Measurements from ENCODE around the gene VNN1. TPM values are rescaled to one million over a fixed set of nuclear protein-coding genes. Genes with fewer than 3 reads are reported as not detected.

Gene VNN1
- total RNA-seq (1 to 10 TPM in 2 of 5 experiments, under 1 TPM in 1, not detected in 2; 0.11 to 8.4 (median 1.1) TPM), polyA plus RNA-seq (not detected), total RNA-seq (0.40 reads per million)

DNA sequence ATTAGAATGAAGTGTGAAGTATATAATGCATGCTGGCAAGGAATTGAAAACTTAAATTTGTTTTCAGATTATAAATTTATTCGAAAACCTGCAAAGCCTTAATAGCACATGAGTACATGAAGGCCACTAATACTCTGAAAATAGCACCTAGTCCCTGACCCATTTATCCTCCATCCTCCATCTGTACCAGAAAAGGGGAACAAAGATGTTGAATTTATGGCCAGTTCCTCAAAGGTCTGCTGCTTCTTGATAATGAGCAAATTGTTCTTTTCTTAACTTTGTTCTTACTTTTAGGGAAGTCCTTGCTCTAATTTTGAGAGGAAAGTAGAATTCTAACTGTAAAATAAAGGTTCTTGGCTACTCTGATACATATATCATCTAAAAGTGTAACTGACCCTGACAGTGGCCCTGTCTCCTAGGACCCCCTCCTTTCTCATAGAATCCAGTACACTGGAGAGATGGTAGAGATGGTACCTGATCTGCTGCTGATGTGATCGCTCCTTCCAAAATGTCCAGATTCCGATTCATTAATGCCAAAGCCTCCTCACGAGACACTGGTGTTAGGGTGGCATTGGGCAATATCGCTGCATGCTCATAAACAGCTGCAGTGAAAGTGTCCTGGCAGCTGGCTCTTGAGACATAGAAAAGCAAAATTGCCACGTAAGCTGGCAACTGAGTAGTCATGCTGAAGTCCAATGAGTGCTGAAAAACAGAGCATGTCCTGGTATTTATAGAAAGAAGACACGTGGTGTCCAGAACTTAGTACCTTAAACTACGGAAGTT is at the start of gene VNN1:
Gene VNN1, minus strand, starts transcription at position 704 of the 783 bp plus-strand sequence. Its CDS starts 20 bp downstream, at position 684.
- Histone ChIP-seq H3K4me3 (ENCODE audit: low read length) (no peak within 1 kb of the TSS), H3K4me1 (ENCODE audit: control insufficient read depth in 2 of 2, insufficient read depth in 2 of 2, low read length in 2 of 2) (no peaks in the 10 kb centered on the region), H3K36me3 (ENCODE audit: control insufficient read depth in 2 of 3, insufficient read depth in 3 of 3, low read length in 3 of 3) (no peaks in the 10 kb centered on the region), H3K27me3 (ENCODE audit: control insufficient read depth in 2 of 2, insufficient read depth in 2 of 2, low read length in 2 of 2) (no peaks in the 10 kb centered on the region), H3K27ac (ENCODE audit: low read depth, low read length) (no peak within 1 kb of the TSS), H3K9me3 (ENCODE audit: control insufficient read depth in 2 of 3, low read length in 3 of 3) (no peaks in the 10 kb centered on the region)
- Mint-ChIP-seq H3K9me3 (peaks cover 0 to 5% (median 0%) of the 10 kb centered on the region in 11 donors), H3K27me3 (peaks cover 10 to 35% (median 27%) of the 10 kb centered on the region in 5 donors), H3K4me1 (peaks cover 0 to 4% (median 0%) of the 10 kb centered on the region in 7 donors), H3K4me3 (no peak within 1 kb of the TSS), H3K36me3 (no peaks in the 10 kb centered on the region), H3K27ac (no peak within 1 kb of the TSS)
- DNase-seq (no peak), ATAC-seq (peak; percentile 81)
- intact Hi-C loops (cut with micrococcal nuclease) = no loop called here
- ChIA-PET POLR2A (no interaction called here), CTCF (no interaction called here)

DNA sequence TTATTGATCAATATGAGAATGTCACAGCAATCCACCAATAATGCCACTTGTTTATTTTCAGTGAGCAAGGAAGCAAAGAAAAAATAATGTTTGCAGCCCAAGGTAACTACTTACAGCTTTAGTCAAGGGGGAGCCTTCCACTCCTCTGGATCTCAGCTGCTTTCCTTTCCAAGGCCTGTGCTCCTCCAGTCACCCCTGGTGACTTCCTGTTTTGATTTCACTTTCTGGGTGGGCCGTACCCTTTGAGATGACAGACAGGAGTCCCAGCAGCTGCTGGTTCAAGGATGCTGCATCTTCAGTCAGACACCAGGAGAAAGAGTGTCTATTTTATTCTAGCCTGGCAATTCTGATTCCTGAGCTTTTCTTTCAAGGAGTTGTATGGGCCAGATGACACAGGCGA is 49.4 kb upstream of the VNN1 start:
- Histone ChIP-seq H3K4me1 (ENCODE audit: control insufficient read depth in 2 of 2, insufficient read depth in 2 of 2, low read length in 2 of 2) (peaks cover 17 to 18% of the 10 kb centered on the region in 2 donors), H3K27ac (ENCODE audit: low read depth, low read length) (peak overlapping the region; percentile 69), H3K36me3 (ENCODE audit: control insufficient read depth in 2 of 3, insufficient read depth in 3 of 3, low read length in 3 of 3) (no peaks in the 10 kb centered on the region), H3K9me3 (ENCODE audit: control insufficient read depth in 2 of 3, low read length in 3 of 3) (no peaks in the 10 kb centered on the region), H3K4me3 (ENCODE audit: low read length) (peak overlapping the region; percentile 45), H3K27me3 (ENCODE audit: control insufficient read depth in 2 of 2, insufficient read depth in 2 of 2, low read length in 2 of 2) (no peaks in the 10 kb centered on the region)
- POLR2A ChIA-PET = interaction anchor here (0.7 to 8.3 kb wide), 7 partner anchors 9 to 51 kb away, joined by 3 to 116 read pairs (median 4); partner anchors contain the start of genes RPS12 and SLC18B1
- H3K4me3 Mint-ChIP-seq = peak overlapping the region; percentile 80 to 97 (median 86)
- intact Hi-C loops (cut with micrococcal nuclease) = loop anchor here (1.0 to 5.0 kb wide), 5 partner anchors 35 to 1189 kb away; partner anchors contain the start of genes RPS12 (in 2 of the 2), SLC18B1 (in 2 of the 2), STX7 (in 1 of the 2) and TBPL1 (in 1 of the 2)
- H3K27me3 Mint-ChIP-seq = peaks cover 0 to 2% (median 0%) of the 10 kb centered on the region in 5 donors
- peaks cover 30 to 53% (median 41%) of the 10 kb centered on the region in 7 donors for H3K4me1 Mint-ChIP-seq
- peak in 8 of 9 donors; percentile 35 to 78 (median 67) for DNase-seq
- peak overlapping the region; percentile 76 to 96 (median 91) for H3K27ac Mint-ChIP-seq
- H3K36me3 Mint-ChIP-seq = peaks cover 0 to 25% (median 13%) of the 10 kb centered on the region in 5 donors
- no peaks in the 10 kb centered on the region for H3K9me3 Mint-ChIP-seq
- peak; percentile 91 for ATAC-seq
- CTCF ChIA-PET = interaction anchor here (0.6 to 2.4 kb wide), 9 partner anchors 16 to 1108 kb away, joined by 3 to 8 read pairs (median 3); partner anchors contain the start of gene SLC18B1

DNA sequence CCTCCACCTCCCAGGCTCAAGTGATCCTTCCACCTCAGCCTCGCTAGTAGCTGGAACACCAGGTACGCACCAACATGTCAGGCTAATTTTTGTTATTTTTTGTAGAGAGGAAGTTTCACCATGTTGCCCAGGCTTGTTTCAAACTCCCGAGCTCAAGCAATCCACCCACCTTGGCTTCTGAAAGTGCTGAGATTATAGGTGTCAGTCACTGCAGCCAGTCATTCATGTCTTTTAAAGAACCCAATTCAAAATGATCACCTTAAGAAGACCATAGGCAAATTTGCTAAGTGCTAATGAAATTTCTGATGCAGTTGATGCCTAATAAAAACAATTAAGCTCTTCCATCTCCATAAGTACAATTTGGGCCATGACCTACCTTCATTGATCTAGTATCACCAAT is 46.4 kb upstream of the VNN1 start:
- CTCF ChIA-PET = no interaction called here

GRCh38 chr6:132758689-132759088 is 44.8 kb upstream of the VNN1 start:
- Mint-ChIP-seq H3K4me1 (peaks cover 21 to 44% (median 28%) of the 10 kb centered on the region in 7 donors), H3K36me3 (peaks cover 4 to 35% (median 21%) of the 10 kb centered on the region in 5 donors), H3K27ac (peak overlapping the region in 2 of 9 donors; percentile 4 to 84), H3K4me3 (no peak overlapping the region), H3K9me3 (no peaks in the 10 kb centered on the region), H3K27me3 (no peaks in the 10 kb centered on the region)
- ChIA-PET CTCF (no interaction called here), POLR2A (no interaction called here)
- Histone ChIP-seq H3K9me3 (ENCODE audit: control insufficient read depth in 2 of 3, low read length in 3 of 3) (no peaks in the 10 kb centered on the region), H3K36me3 (ENCODE audit: control insufficient read depth in 2 of 3, insufficient read depth in 3 of 3, low read length in 3 of 3) (peaks cover 0 to 19% (median 2%) of the 10 kb centered on the region in 3 experiments), H3K27ac (ENCODE audit: low read depth, low read length) (no peak overlapping the region), H3K27me3 (ENCODE audit: control insufficient read depth in 2 of 2, insufficient read depth in 2 of 2, low read length in 2 of 2) (no peaks in the 10 kb centered on the region), H3K4me1 (ENCODE audit: control insufficient read depth in 2 of 2, insufficient read depth in 2 of 2, low read length in 2 of 2) (peaks cover 11 to 15% of the 10 kb centered on the region in 2 donors), H3K4me3 (ENCODE audit: low read length) (no peak overlapping the region)
- DNase-seq = no peak
- intact Hi-C loops (cut with micrococcal nuclease) = loop anchor here in 1 of 2 donors (2.0 kb wide), 1 partner anchor 14 kb away; no protein-coding TSS in a partner anchor
- ATAC-seq = no peak

More for the DNA sequence above, 46.4 kb upstream of the VNN1 start:
- H3K4me1 ChIP-seq (ENCODE audit: control insufficient read depth in 2 of 2, insufficient read depth in 2 of 2, low read length in 2 of 2) = peaks cover 17 to 18% of the 10 kb centered on the region in 2 donors
- H3K27me3 Mint-ChIP-seq = peaks cover 0 to 2% (median 0%) of the 10 kb centered on the region in 5 donors
- POLR2A ChIA-PET = interaction anchor here (0.6 to 8.3 kb wide), 2 partner anchors 54 to 97 kb away, joined by 3 to 116 read pairs; partner anchors contain the start of gene RPS12
- H3K4me3 ChIP-seq (ENCODE audit: low read length) = no peak overlapping the region
- H3K9me3 ChIP-seq (ENCODE audit: control insufficient read depth in 2 of 3, low read length in 3 of 3) = no peaks in the 10 kb centered on the region
- H3K4me1 Mint-ChIP-seq = peaks cover 30 to 53% (median 41%) of the 10 kb centered on the region in 7 donors
- peak overlapping the region in 4 of 10 donors; percentile 5 to 54 (median 32) for H3K4me3 Mint-ChIP-seq
- peak overlapping the region in 6 of 9 donors; percentile 28 to 52 (median 34) for H3K27ac Mint-ChIP-seq
- H3K36me3 ChIP-seq (ENCODE audit: control insufficient read depth in 2 of 3, insufficient read depth in 3 of 3, low read length in 3 of 3) = peaks cover 0 to 15% (median 0%) of the 10 kb centered on the region in 3 experiments
- DNase-seq (no peak), ATAC-seq (no peak)
- no peaks in the 10 kb centered on the region for H3K9me3 Mint-ChIP-seq
- intact Hi-C loops (cut with micrococcal nuclease) = loop anchor here in 1 of 2 donors (5.0 kb wide), 1 partner anchor 1192 kb away; the partner anchor contains the start of gene TBPL1
- peaks cover 2 to 31% (median 20%) of the 10 kb centered on the region in 5 donors for H3K36me3 Mint-ChIP-seq
- no peaks in the 10 kb centered on the region for H3K27me3 ChIP-seq (ENCODE audit: control insufficient read depth in 2 of 2, insufficient read depth in 2 of 2, low read length in 2 of 2)
- no peak overlapping the region for H3K27ac ChIP-seq (ENCODE audit: low read depth, low read length)

- ChIA-PET CTCF (no interaction called here), POLR2A (no interaction called here)
- intact Hi-C loops (cut with micrococcal nuclease) = no loop called here
- no peak overlapping the region for H3K4me3 ChIP-seq (ENCODE audit: low read length)
- H3K36me3 ChIP-seq (ENCODE audit: control insufficient read depth in 2 of 3, insufficient read depth in 3 of 3, low read length in 3 of 3) = peaks cover 0 to 67% (median 2%) of the 10 kb centered on the region in 3 experiments
- H3K9me3 ChIP-seq (ENCODE audit: control insufficient read depth in 2 of 3, low read length in 3 of 3) = no peaks in the 10 kb centered on the region
- H3K27ac ChIP-seq (ENCODE audit: low read depth, low read length) = no peak overlapping the region
- Mint-ChIP-seq H3K4me1 (peaks cover 0 to 26% (median 7%) of the 10 kb centered on the region in 7 donors), H3K27ac (no peak overlapping the region), H3K27me3 (no peaks in the 10 kb centered on the region), H3K4me3 (no peak overlapping the region), H3K9me3 (peaks cover 0 to 4% (median 0%) of the 10 kb centered on the region in 11 donors), H3K36me3 (peaks cover 25 to 61% (median 48%) of the 10 kb centered on the region in 5 donors)
- DNase-seq (no peak), ATAC-seq (no peak)
- peaks cover 0 to 9% of the 10 kb centered on the region in 2 donors for H3K4me1 ChIP-seq (ENCODE audit: control insufficient read depth in 2 of 2, insufficient read depth in 2 of 2, low read length in 2 of 2)
- no peaks in the 10 kb centered on the region for H3K27me3 ChIP-seq (ENCODE audit: control insufficient read depth in 2 of 2, insufficient read depth in 2 of 2, low read length in 2 of 2)
These were observed 38.4 kb upstream of the VNN1 start for GRCh38 chr6:132752255-132752654.

- H3K4me3 Mint-ChIP-seq = no peak overlapping the region
- ChIA-PET CTCF (no interaction called here), POLR2A (no interaction called here)
- H3K4me1 Mint-ChIP-seq = peaks cover 0 to 26% (median 7%) of the 10 kb centered on the region in 7 donors
- H3K27ac ChIP-seq (ENCODE audit: low read depth, low read length) = no peak overlapping the region
- no peaks in the 10 kb centered on the region for H3K27me3 Mint-ChIP-seq
- DNase-seq = no peak
- H3K27me3 ChIP-seq (ENCODE audit: control insufficient read depth in 2 of 2, insufficient read depth in 2 of 2, low read length in 2 of 2) = no peaks in the 10 kb centered on the region
- peaks cover 0 to 4% (median 0%) of the 10 kb centered on the region in 11 donors for H3K9me3 Mint-ChIP-seq
- intact Hi-C loops (cut with micrococcal nuclease) = no loop called here
- H3K36me3 ChIP-seq (ENCODE audit: control insufficient read depth in 2 of 3, insufficient read depth in 3 of 3, low read length in 3 of 3) = peaks cover 0 to 67% (median 2%) of the 10 kb centered on the region in 3 experiments
- no peak overlapping the region for H3K4me3 ChIP-seq (ENCODE audit: low read length)
- no peak for ATAC-seq
- peak overlapping the region in 2 of 9 donors; percentile 17 to 23 for H3K27ac Mint-ChIP-seq
- peaks cover 0 to 9% of the 10 kb centered on the region in 2 donors for H3K4me1 ChIP-seq (ENCODE audit: control insufficient read depth in 2 of 2, insufficient read depth in 2 of 2, low read length in 2 of 2)
- no peaks in the 10 kb centered on the region for H3K9me3 ChIP-seq (ENCODE audit: control insufficient read depth in 2 of 3, low read length in 3 of 3)
- H3K36me3 Mint-ChIP-seq = peaks cover 28 to 65% (median 52%) of the 10 kb centered on the region in 5 donors
These were observed 38.0 kb upstream of the VNN1 start for GRCh38 chr6:132751828-132752227.

Measured in naive thymus-derived CD4-positive, alpha-beta T cell (primary cell).